Coronary artery (tissue), 2 donors: ENCODE results near the gene WSB1.

Experiments
- DNase-seq: peaks from one replicate; pipeline ENCODE4 v3.0.0-alpha.2; 2017; ENCODE audit warnings: low spot score
- H3K27ac ChIP-seq, 2 donors: fragments of 200-600 bp; sonication (generic); one replicate each; pipeline ENCODE4 v1.5.1; 2016 to 2019
- H3K4me3 ChIP-seq: fragments of 200-600 bp; sonication (generic); 2 replicates; pipeline ENCODE4 v1.5.1; 2016; ENCODE audit warnings: mild to moderate bottlenecking, moderate library complexity
- CTCF ChIP-seq: fragments of 200-600 bp; sonication (generic); IDR thresholded peaks from one replicate; pipeline ENCODE4 v1.5.1; 2019; ENCODE audit warnings: antibody characterized with exemption

WSB1 gene

GRCh38 chr17:27282054-27282551, 11.8 kb upstream of the WSB1 start:
- no peak for TF ChIP-seq CTCF
- no peak for DNase-seq
- Histone ChIP-seq H3K4me3 (no peak overlapping the region), H3K27ac (peak overlapping the region in 1 of 2 donors; percentile 62)

GRCh38 chr17:27283060-27283459, 10.9 kb upstream of the WSB1 start:
- no peak for DNase-seq
- no peak overlapping the region for H3K4me3 ChIP-seq
- TF ChIP-seq CTCF: no peak
- H3K27ac ChIP-seq: no peak overlapping the region

- Histone ChIP-seq H3K27ac (no peak overlapping the region), H3K4me3 (no peak overlapping the region)
- DNase-seq: no peak
- TF ChIP-seq CTCF: no peak
Observed at GRCh38 chr17:27283751-27284150, 10.2 kb upstream of the WSB1 start.

GRCh38 chr17:27284811-27285415, 9.0 kb upstream of the WSB1 start:
- H3K27ac ChIP-seq: no peak overlapping the region
- H3K4me3 ChIP-seq: no peak overlapping the region
- DNase-seq: no peak
- TF ChIP-seq CTCF: no peak

GRCh38 chr17:27285516-27285915, 8.4 kb upstream of the WSB1 start:
- H3K4me3 ChIP-seq: no peak overlapping the region
- DNase-seq: no peak
- H3K27ac ChIP-seq: no peak overlapping the region
- TF ChIP-seq CTCF: no peak

GRCh38 chr17:27288183-27288582, 5.7 kb upstream of the WSB1 start:
- no peak for TF ChIP-seq CTCF
- H3K27ac ChIP-seq: no peak overlapping the region
- H3K4me3 ChIP-seq: no peak overlapping the region
- DNase-seq: no peak

GRCh38 chr17:27289856-27290255, 4.1 kb upstream of the WSB1 start:
- no peak overlapping the region for H3K27ac ChIP-seq
- no peak overlapping the region for H3K4me3 ChIP-seq
- TF ChIP-seq CTCF: no peak
- DNase-seq: no peak
